ENCODE results near the gene GID8. TPM values are rescaled to one million over a fixed set of nuclear protein-coding genes. Genes with fewer than 3 reads are reported as not detected.
A peak's percentile ranks its signal among the peaks of the same experiment; 100 is the strongest.

GID8 gene
- 10 to 100 TPM; 39.6 to 46.1 TPM for total RNA-seq
- polyA plus RNA-seq (2013, experiment 1 of 2) = 28.7 TPM
- 25.8 TPM for polyA plus RNA-seq (2013, experiment 2 of 2)
- 50.4 to 119 (median 84.1) reads per million in 172 experiments for total RNA-seq

GRCh38 chr20:62938105-62938888 lies at the start of gene GID8:
Gene GID8 (plus strand): TSS chr20:62938147. CDS start chr20:62941503, 3,356 bp downstream.
- H3K27me3 Mint-ChIP-seq = no peaks in the 10 kb centered on the region
- Histone ChIP-seq H3K27me3 (ENCODE audit: control insufficient read depth in 1 of 2, insufficient read depth in 2 of 2, low read length in 2 of 2) (no peaks in the 10 kb centered on the region), H3K4me3 (ENCODE audit: low read length) (peak within 1 kb of the TSS; percentile 99), H3K27ac (ENCODE audit: low read depth in 1 of 2, low read length in 2 of 2) (peak within 1 kb of the TSS; percentile 84 to 87), H3K36me3 (ENCODE audit: insufficient read depth, low read length) (peaks cover 37% of the 10 kb centered on the region), H3K9me3 (ENCODE audit: control insufficient read depth in 1 of 2, insufficient read depth in 1 of 2, low read length in 2 of 2) (no peaks in the 10 kb centered on the region), H3K4me1 (ENCODE audit: insufficient read depth, low read length) (peaks cover 64% of the 10 kb centered on the region)
- ChIA-PET CTCF (interaction anchor here (1.1 to 1.8 kb wide), 4 partner anchors 17 to 71 kb away, joined by 3 to 6 read pairs (median 4); no protein-coding TSS in a partner anchor), POLR2A (interaction anchor here (1.0 to 5.1 kb wide), 12 partner anchors 10 to 552 kb away, joined by 3 to 69 read pairs (median 6); partner anchors contain the start of genes DIDO1, OGFR, RPS21 and SLC17A9)
- H3K36me3 Mint-ChIP-seq (ENCODE audit: low read depth) = peaks cover 43% of the 10 kb centered on the region
- peak; percentile 37 for ATAC-seq (ENCODE audit: poor library complexity)
- TF ChIP-seq CTCF (IDR thresholded peaks at IDR 0.05) = no peak
- peak in 6 of 14 experiments; percentile 32 to 54 (median 44) for DNase-seq
- H3K4me1 Mint-ChIP-seq (ENCODE audit: low read depth) = peaks cover 37% of the 10 kb centered on the region
- peak within 1 kb of the TSS; percentile 96 for H3K4me3 Mint-ChIP-seq
- no peaks in the 10 kb centered on the region for H3K9me3 Mint-ChIP-seq
- intact Hi-C loops (cut with DNase I, micrococcal nuclease) = loop anchor here (1.0 to 10.0 kb wide), 6 partner anchors 16 to 531 kb away; partner anchors contain the start of genes ARFGAP1 (in 1 of the 2), CABLES2 (in 1 of the 2) and YTHDF1 (in 1 of the 2)
- H3K27ac Mint-ChIP-seq = peak within 1 kb of the TSS; percentile 92

- H3K36me3 Mint-ChIP-seq (ENCODE audit: low read depth) = peaks cover 70% of the 10 kb centered on the region
These were observed 49.5 kb upstream of the GID8 start for GRCh38 chr20:62888406-62888805.

GRCh38 chr20:62888910-62889309 lies 49.0 kb upstream of the GID8 start:
- peaks cover 75% of the 10 kb centered on the region for H3K36me3 ChIP-seq (ENCODE audit: insufficient read depth, low read length)
- no peak for ATAC-seq (ENCODE audit: poor library complexity)
- H3K4me3 Mint-ChIP-seq = no peak overlapping the region
- H3K4me1 Mint-ChIP-seq (ENCODE audit: low read depth) = peaks cover 45% of the 10 kb centered on the region
- H3K4me3 ChIP-seq (ENCODE audit: low read length) = no peak overlapping the region
- intact Hi-C loops (cut with DNase I, micrococcal nuclease) = no loop called here
- H3K27me3 ChIP-seq (ENCODE audit: control insufficient read depth in 1 of 2, insufficient read depth in 2 of 2, low read length in 2 of 2) = no peaks in the 10 kb centered on the region
- H3K36me3 Mint-ChIP-seq (ENCODE audit: low read depth) = peaks cover 75% of the 10 kb centered on the region
- ChIA-PET CTCF (no interaction called here), POLR2A (interaction anchor here (1.3 to 2.5 kb wide), 2 partner anchors 10 to 27 kb away, joined by 3 to 11 read pairs; partner anchors contain the start of gene TCFL5)
- H3K27me3 Mint-ChIP-seq = no peaks in the 10 kb centered on the region
- no peak for TF ChIP-seq CTCF (IDR thresholded peaks at IDR 0.05)
- H3K4me1 ChIP-seq (ENCODE audit: insufficient read depth, low read length) = peaks cover 63% of the 10 kb centered on the region
- no peak overlapping the region for H3K27ac Mint-ChIP-seq
- H3K9me3 ChIP-seq (ENCODE audit: control insufficient read depth in 1 of 2, insufficient read depth in 1 of 2, low read length in 2 of 2) = no peaks in the 10 kb centered on the region
- no peak for DNase-seq
- no peak overlapping the region for H3K27ac ChIP-seq (ENCODE audit: low read depth in 1 of 2, low read length in 2 of 2)
- H3K9me3 Mint-ChIP-seq = no peaks in the 10 kb centered on the region

More at GRCh38 chr20:62888406-62888805, 49.5 kb upstream of the GID8 start:
- no peaks in the 10 kb centered on the region for H3K9me3 Mint-ChIP-seq
- H3K27ac Mint-ChIP-seq = no peak overlapping the region
- peaks cover 70% of the 10 kb centered on the region for H3K36me3 ChIP-seq (ENCODE audit: insufficient read depth, low read length)
- no peak for ATAC-seq (ENCODE audit: poor library complexity)
- POLR2A ChIA-PET = interaction anchor here (1.3 kb wide), 1 partner anchor 27 kb away, joined by 3 read pairs; the partner anchor contains the start of gene TCFL5
- DNase-seq = no peak
- H3K4me3 ChIP-seq (ENCODE audit: low read length) = no peak overlapping the region
- H3K9me3 ChIP-seq (ENCODE audit: control insufficient read depth in 1 of 2, insufficient read depth in 1 of 2, low read length in 2 of 2) = no peaks in the 10 kb centered on the region
- no peaks in the 10 kb centered on the region for H3K27me3 ChIP-seq (ENCODE audit: control insufficient read depth in 1 of 2, insufficient read depth in 2 of 2, low read length in 2 of 2)
- peaks cover 58% of the 10 kb centered on the region for H3K4me1 ChIP-seq (ENCODE audit: insufficient read depth, low read length)
- no peaks in the 10 kb centered on the region for H3K27me3 Mint-ChIP-seq
- H3K27ac ChIP-seq (ENCODE audit: low read depth in 1 of 2, low read length in 2 of 2) = no peak overlapping the region
- CTCF ChIA-PET = no interaction called here
- H3K4me3 Mint-ChIP-seq = no peak overlapping the region
- intact Hi-C loops (cut with DNase I, micrococcal nuclease) = no loop called here
- H3K4me1 Mint-ChIP-seq (ENCODE audit: low read depth) = peaks cover 45% of the 10 kb centered on the region
- no peak for TF ChIP-seq CTCF (IDR thresholded peaks at IDR 0.05)

All from CD4-positive, alpha-beta T cell (primary cell).